ENCODE results near the gene TBX6.

TBX6 gene

DNA sequence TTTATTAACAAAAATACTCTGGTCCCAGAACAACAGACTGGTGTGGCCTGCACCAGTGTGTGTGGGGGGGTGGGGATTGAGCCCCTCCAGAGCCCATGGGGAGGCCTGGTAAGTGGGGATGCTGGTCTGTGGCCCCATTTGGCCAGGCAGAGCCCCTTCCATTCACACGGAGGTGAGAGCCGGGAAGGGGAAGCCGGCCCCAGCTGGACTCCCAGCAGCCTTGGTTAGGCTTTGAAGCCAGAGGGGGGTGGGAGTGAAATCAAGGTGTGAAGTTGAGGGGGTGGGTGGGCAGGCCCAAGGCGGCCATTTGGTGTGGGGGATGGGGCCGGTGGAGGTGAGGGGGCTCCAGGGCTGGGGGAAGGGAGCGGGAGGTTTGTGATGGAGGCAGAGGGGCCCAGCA lies 5.9 kb downstream of the TBX6 start:
- no peak for DNase-seq

DNA sequence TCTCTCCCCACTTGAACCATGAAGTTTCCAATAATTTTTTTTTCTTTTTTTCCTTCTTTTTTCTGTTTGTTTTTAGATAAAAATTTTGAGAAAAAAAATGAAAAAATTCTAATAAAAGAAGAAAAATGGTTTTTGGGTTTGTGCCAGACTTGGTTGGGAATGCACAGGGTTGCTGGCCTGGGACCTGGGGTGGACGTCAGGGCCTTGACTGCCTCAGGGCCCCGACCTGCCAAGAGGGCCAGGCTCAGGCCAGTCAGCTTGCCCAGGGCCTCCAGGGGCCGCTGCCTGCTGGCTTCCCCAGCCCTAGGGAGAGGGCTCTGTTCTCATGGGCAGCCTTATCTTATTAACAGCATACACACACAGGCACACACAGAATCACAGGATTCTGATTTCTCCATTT lies 6.5 kb downstream of the TBX6 start:
- DNase-seq, result no peak

DNA sequence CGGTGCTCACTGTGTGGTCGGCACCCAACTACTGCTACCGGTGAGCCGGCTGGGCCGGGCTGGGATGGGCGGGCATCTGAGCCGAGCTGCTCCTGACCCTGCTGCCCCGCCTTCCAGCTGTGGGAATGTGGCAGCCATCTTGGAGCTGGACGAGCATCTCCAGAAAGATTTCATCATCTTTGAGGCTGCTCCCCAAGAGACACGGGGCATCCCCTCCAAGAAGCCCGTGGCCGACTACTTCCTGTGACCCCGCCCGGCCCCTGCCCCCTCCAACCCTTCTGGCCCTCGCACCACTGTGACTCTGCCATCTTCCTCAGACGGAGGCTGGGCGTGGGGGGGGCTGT lies 6.9 kb downstream of the TBX6 start:
- DNase-seq, result no peak

DNA sequence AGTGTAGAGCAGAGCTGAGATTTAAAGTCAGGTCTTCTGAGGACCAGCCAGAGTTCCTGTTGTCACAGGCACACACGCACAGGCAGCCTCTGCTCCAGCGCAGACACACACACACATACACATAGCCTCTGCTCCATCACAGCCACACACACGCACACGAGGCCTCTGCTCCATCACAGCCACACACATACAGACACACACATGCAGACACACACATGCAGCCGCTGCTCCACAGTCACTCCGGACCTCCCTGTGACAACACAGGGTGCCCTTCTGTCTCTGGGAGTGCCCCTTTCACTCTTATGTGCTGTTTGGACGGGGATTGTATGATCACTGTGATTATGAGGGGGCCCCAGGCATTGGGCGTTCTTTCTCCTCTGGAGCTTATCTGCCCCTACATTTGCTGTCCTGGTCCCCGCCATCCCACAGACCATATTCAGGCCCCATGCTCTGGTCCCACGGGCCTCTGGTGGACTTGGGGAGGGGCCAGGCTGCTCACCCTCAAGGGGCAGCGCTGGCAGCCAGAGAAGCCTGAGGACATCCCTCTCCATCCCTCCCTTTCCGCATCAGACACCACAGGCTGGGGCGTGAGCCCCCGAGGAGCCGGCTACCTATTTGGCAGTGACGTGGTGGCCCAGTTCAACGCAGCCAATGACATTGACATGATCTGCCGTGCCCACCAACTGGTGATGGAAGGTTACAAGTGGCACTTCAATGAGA lies 7.5 kb downstream of the TBX6 start:
- DNase-seq, result no peak

DNA sequence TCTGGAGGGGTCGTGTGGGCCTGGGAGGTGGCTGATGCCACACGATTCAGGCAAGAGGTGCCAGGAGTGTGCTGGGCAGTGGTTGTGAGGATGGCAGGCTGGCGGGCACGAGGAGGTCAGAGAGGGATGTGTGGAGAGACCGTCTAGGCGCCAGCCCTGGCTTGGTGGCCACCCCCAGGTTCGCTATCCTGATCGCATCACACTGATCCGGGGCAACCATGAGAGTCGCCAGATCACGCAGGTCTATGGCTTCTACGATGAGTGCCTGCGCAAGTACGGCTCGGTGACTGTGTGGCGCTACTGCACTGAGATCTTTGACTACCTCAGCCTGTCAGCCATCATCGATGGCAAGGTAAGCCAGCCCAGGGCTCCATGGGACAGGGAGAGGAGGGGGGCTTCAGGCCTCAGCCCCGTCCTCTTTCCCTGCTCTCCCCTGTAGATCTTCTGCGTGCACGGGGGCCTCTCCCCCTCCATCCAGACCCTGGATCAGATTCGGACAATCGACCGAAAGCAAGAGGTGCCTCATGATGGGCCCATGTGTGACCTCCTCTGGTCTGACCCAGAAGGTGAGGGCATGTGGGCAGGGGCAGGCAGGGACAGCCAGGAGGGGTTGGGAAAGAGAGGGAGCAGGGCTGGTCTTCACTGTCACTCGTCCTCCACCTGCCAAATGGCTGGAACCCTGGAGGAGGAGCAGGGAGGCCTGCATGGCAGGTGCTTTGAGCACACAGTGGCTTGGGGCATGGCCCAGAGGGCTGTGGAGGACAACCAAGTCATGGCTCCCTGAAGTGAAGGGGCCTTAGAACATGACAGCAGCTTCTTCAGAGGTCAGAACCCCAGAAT lies 8.3 kb downstream of the TBX6 start:
- no peak for DNase-seq

- DNase-seq, result no peak
These were observed 9.1 kb downstream of the TBX6 start for GRCh38 chr16:30082545-30083090.

GRCh38 chr16:30079480-30079879 lies 12.2 kb downstream of the TBX6 start:
- no peak for DNase-seq

DNA sequence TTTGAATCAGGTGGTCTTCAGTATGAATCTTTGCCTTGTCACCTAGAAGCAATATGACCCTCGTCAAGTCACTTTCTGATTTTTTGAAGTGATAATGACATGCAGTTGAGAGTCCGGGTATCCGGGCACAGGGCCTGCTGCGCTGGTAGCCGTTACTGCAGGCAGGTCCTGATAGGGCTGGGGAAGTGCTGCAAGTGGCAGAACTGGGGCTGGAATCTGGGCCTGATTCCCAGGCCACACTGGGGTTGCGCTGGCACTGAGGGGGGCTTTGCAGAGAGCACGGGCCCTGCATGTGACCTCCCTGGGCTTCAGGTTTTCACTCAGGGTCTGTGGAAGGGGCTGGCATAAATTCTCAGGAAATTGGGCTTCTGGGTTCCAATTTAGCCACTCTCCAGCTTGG lies 13.0 kb downstream of the TBX6 start:
- DNase-seq, result no peak

GRCh38 chr16:30077656-30078055 lies 14.1 kb downstream of the TBX6 start:
- DNase-seq, result no peak

GRCh38 chr16:30076276-30076791 lies 15.4 kb downstream of the TBX6 start:
- no peak for DNase-seq

GRCh38 chr16:30075503-30076275 lies 16.0 kb downstream of the TBX6 start, which contains the start of gene PPP4C:
PPP4C (plus strand) TSS chr16:30075994; CDS start chr16:30076378, 384 bp downstream.
- peak; percentile 93 to 95 for DNase-seq

GRCh38 chr16:30070490-30070889 lies 21.2 kb downstream of the TBX6 start:
- DNase-seq, result no peak

DNA sequence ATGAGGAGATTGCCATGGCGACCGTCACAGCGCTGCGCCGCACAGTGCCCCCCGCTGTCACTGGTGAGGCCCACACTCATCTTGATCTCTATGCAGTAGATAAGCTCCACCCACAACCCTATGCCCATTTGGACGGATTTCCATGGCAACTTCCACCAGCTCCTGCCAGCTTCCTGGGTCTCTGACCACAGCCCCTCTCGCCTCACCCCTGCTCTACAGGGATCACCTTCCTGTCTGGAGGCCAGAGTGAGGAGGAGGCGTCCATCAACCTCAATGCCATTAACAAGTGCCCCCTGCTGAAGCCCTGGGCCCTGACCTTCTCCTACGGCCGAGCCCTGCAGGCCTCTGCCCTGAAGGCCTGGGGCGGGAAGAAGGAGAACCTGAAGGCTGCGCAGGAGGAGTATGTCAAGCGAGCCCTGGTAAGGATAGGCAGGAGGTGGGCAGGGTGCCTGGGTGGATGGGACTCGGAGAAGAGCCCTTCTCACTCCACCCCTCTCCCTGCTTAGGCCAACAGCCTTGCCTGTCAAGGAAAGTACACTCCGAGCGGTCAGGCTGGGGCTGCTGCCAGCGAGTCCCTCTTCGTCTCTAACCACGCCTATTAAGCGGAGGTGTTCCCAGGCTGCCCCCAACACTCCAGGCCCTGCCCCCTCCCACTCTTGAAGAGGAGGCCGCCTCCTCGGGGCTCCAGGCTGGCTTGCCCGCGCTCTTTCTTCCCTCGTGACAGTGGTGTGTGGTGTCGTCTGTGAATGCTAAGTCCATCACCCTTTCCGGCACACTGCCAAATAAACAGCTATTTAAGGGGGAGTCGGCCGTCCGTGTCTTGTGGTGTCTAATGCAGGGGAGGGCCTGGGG lies 21.9 kb downstream of the TBX6 start:
- no peak for DNase-seq

DNA sequence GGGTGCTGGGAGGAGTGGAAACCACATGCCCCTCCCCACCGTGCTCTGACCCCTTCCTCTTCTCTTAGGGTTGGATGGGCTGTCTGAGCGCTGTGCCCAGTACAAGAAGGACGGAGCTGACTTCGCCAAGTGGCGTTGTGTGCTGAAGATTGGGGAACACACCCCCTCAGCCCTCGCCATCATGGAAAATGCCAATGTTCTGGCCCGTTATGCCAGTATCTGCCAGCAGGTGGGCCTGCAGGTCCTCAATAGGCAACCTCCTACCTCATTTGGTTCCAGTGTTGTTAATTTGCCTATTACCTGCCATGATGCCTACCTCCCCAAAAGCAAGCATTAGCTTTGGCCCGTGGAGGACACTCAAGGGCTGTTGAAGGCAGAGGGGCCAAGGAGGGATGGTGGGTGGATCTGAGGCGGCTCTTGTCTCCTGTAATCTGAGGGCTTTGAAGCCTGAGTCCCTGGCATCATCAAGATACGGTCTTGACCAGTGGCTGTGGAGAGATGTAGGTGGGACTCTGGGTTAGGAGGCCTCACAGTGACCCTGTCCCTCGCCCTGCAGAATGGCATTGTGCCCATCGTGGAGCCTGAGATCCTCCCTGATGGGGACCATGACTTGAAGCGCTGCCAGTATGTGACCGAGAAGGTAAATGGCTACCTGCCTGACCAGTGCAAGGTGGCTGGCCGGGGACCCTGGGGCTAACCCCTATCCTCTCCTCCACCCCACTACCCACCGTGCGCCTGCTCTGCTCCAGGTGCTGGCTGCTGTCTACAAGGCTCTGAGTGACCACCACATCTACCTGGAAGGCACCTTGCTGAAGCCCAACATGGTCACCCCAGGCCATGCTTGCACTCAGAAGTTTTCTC lies 22.7 kb downstream of the TBX6 start:
- DNase-seq, result no peak

- no peak for DNase-seq
These were observed 23.4 kb downstream of the TBX6 start for GRCh38 chr16:30068333-30068732.

- DNase-seq, result no peak
These were observed 24.2 kb downstream of the TBX6 start for GRCh38 chr16:30067584-30067916.

DNA sequence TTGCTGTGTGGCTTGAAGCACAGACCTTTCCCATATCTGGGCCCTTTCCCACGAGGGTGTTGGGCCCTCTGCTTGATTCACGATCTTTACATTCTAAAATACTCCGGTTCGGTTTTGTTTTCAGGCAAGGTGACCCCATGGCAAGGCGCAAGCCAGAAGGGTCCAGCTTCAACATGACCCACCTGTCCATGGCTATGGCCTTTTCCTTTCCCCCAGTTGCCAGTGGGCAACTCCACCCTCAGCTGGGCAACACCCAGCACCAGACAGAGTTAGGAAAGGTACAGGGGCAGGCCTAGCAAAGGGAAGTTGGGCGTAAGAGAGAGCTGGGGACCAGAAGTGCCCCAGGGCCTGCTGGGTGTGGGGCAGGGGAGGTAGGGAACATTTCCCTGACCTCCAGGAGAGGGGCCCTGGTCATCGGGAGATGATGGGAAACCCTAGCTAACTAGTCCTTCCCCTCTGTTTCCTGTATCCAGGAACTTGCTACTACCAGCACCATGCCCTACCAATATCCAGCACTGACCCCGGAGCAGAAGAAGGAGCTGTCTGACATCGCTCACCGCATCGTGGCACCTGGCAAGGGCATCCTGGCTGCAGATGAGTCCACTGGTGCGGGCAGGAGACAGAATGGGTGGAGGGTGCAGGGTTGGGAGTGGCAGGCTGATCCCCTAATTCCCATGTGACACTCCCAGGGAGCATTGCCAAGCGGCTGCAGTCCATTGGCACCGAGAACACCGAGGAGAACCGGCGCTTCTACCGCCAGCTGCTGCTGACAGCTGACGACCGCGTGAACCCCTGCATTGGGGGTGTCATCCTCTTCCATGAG lies 24.8 kb downstream of the TBX6 start:
- no peak for DNase-seq

DNA sequence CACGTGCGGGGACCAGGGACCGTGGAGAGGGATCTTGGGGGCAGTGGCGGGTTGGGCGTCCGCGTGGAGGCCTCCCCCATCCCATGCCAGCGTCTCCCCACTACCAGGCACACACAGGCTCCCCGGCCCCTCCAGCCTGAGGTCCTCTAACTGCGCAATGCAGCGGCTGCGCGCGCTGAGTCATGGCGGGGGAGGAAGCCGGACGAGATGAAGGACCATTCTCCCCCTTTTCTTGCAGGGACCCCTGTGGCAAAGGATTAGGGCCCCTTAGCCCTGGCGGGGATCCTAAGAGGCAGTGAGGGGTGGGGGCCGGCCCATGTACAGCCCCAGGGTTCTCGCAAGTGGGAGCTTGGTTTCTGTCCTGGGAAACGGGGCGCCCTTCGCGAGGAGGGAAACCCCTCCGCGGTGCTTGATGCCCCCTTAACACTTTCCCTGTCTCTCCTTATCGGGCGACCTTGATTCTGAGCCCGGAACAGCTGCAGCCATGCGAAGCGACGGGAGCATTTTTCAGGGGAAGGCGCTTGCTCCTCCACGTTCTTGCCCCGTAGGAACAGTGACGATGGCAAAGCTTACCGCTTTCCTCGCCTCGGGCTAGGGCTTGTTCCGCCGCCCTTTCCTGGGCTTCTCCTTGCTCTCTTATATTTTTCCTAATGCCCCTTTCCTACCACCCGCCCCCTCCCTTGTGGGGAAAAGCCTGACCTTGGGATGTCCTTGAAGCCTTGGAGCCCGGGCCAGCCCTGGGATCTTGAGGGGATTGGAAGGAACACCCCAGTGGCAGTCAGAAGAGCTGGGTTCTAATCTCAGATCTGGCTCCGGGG lies 25.6 kb downstream of the TBX6 start:
- no peak for DNase-seq
